ENCODE data around the gene MAP2K6.
"Not testable (repeated sequence)": the region's sequence is repeated elsewhere in the genome, so short reads cannot be mapped to it uniquely, and the experiment has no call there.

DNA sequence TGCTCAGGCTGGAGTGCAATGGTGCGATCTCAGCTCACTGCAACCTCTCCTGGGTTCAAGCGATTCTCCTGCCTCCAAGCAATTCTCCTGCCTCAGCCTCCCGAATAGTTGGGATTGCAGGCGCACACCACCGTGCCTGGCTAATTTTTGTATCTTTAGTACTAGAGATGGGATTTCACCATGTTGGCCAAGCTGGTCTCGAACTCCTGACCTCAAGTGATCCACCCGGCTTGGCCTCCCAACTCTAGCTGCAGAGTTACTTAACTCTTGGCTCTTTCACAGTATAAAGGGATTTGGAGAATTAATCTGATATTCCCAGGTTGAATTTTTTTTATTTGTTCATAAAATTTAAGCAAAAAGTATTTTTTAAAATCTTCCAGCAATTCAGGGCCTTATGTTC lies 65.3 kb downstream of the MAP2K6 start:
- not testable (repeated sequence) for TF ChIP-seq MXD4 (CRISPR knock-in tag; IDR thresholded peaks at IDR 0.05; ENCODE audit: borderline replicate concordance); CTCF (IDR thresholded peaks at IDR 0.05); E2F5 (CRISPR knock-in tag; IDR thresholded peaks at IDR 0.05); RELA (CRISPR knock-in tag; IDR thresholded peaks at IDR 0.05; ENCODE audit: borderline replicate concordance); ATF1 (CRISPR knock-in tag; IDR thresholded peaks at IDR 0.05); SP1 (CRISPR knock-in tag; conservative IDR thresholded peaks at IDR 0.05); HMGXB4 (CRISPR knock-in tag; IDR thresholded peaks at IDR 0.05)
- TF ChIP-seq, protein P1, sequence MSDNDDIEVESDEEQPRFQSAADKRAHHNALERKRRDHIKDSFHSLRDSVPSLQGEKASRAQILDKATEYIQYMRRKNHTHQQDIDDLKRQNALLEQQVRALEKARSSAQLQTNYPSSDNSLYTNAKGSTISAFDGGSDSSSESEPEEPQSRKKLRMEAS (CRISPR knock-in tag; IDR thresholded peaks at IDR 0.05) = not testable (repeated sequence)
- TF ChIP-seq, protein P2, sequence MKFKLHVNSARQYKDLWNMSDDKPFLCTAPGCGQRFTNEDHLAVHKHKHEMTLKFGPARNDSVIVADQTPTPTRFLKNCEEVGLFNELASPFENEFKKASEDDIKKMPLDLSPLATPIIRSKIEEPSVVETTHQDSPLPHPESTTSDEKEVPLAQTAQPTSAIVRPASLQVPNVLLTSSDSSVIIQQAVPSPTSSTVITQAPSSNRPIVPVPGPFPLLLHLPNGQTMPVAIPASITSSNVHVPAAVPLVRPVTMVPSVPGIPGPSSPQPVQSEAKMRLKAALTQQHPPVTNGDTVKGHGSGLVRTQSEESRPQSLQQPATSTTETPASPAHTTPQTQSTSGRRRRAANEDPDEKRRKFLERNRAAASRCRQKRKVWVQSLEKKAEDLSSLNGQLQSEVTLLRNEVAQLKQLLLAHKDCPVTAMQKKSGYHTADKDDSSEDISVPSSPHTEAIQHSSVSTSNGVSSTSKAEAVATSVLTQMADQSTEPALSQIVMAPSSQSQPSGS (CRISPR knock-in tag; IDR thresholded peaks at IDR 0.05; ENCODE audit: borderline replicate concordance, low read depth) = not testable (repeated sequence)
